GM18499 (cell line): ENCODE measurements around the gene GLCCI1.
"Not testable (repeated sequence)": the region's sequence is repeated elsewhere in the genome, so short reads cannot be mapped to it uniquely, and the experiment has no call there.

Experiments used
- ATAC-seq: cut with Tn5 transposase; IDR thresholded peaks from one replicate; pipeline ENCODE4 v1.9.1; 2021; ENCODE audit warnings: moderate number of reproducible peaks; ENCODE audit not compliant: insufficient read depth, unreplicated experiment

Gene GLCCI1

GRCh38 chr7:8040768-8041369, 72.3 kb downstream of the GLCCI1 start:
- ATAC-seq = no peak

- ATAC-seq = no peak
These were observed 74.4 kb downstream of the GLCCI1 start for GRCh38 chr7:8042796-8043535.

- no peak for ATAC-seq
These were observed 76.3 kb downstream of the GLCCI1 start for GRCh38 chr7:8044761-8045430.

GRCh38 chr7:8048067-8048466, 79.5 kb downstream of the GLCCI1 start:
- ATAC-seq = not testable (repeated sequence)

- ATAC-seq = no peak
These were observed 82.8 kb downstream of the GLCCI1 start for GRCh38 chr7:8051373-8051772.

- ATAC-seq = no peak
These were observed 83.4 kb downstream of the GLCCI1 start for GRCh38 chr7:8051998-8052397.

- no peak for ATAC-seq
These were observed 84.2 kb downstream of the GLCCI1 start for GRCh38 chr7:8052824-8053223.

GRCh38 chr7:8056439-8056838, 87.8 kb downstream of the GLCCI1 start:
- no peak for ATAC-seq

GRCh38 chr7:8057566-8057965, 89.0 kb downstream of the GLCCI1 start:
- ATAC-seq = no peak

GRCh38 chr7:8058322-8058721, 89.7 kb downstream of the GLCCI1 start:
- no peak for ATAC-seq

GRCh38 chr7:8058852-8059251, 90.3 kb downstream of the GLCCI1 start:
- no peak for ATAC-seq

- ATAC-seq = no peak
These were observed 91.6 kb downstream of the GLCCI1 start for GRCh38 chr7:8060241-8060640.

- not testable (repeated sequence) for ATAC-seq
These were observed 94.7 kb downstream of the GLCCI1 start for GRCh38 chr7:8063300-8063699.

- ATAC-seq = no peak
These were observed 95.2 kb downstream of the GLCCI1 start for GRCh38 chr7:8063706-8064297.

GRCh38 chr7:8064828-8065227, 96.2 kb downstream of the GLCCI1 start:
- no peak for ATAC-seq

GRCh38 chr7:8065356-8065813, 96.8 kb downstream of the GLCCI1 start:
- no peak for ATAC-seq

GRCh38 chr7:8068892-8069686, 100.5 kb downstream of the GLCCI1 start:
- no peak for ATAC-seq

- no peak for ATAC-seq
These were observed 102.0 kb downstream of the GLCCI1 start for GRCh38 chr7:8070451-8071180.

GRCh38 chr7:8078418-8078817, 109.8 kb downstream of the GLCCI1 start:
- no peak for ATAC-seq

- ATAC-seq = no peak
These were observed 114.2 kb downstream of the GLCCI1 start for GRCh38 chr7:8082762-8083161.
